Suprapubic skin (tissue), 4 donors: ENCODE data around the gene NLRP8. TPM values are rescaled to one million over a fixed set of nuclear protein-coding genes. Genes with fewer than 3 reads are reported as not detected.
"Not testable (repeated sequence)": the region's sequence is repeated elsewhere in the genome, so short reads cannot be mapped to it uniquely, and the experiment has no call there.

Experiments
- DNase-seq, 2 donors: peaks; one replicate each; pipeline ENCODE4 v3.0.0-alpha.2; 2019; ENCODE audit warnings: low spot score in 2 of 2
- H3K27ac ChIP-seq: fragments of 200-600 bp; sonication (generic); one replicate; pipeline ENCODE4 v1.5.1; 2019
- H3K27me3 ChIP-seq: fragments of 200-600 bp; sonication (generic); one replicate; pipeline ENCODE4 v1.5.1; 2019
- H3K36me3 ChIP-seq: fragments of 200-600 bp; sonication (generic); one replicate; pipeline ENCODE4 v1.5.1; 2019
- H3K4me1 ChIP-seq: fragments of 200-600 bp; sonication (generic); one replicate; pipeline ENCODE4 v1.5.1; 2019
- H3K4me3 ChIP-seq: fragments of 200-600 bp; sonication (generic); one replicate; pipeline ENCODE4 v1.5.1; 2019; ENCODE audit warnings: mild to moderate bottlenecking
- H3K9me3 ChIP-seq: fragments of 200-600 bp; sonication (generic); one replicate; pipeline ENCODE4 v1.5.1; 2019
- EP300 ChIP-seq: sonication (generic); formaldehyde crosslinking; IDR thresholded peaks from one replicate; pipeline ENCODE4 v1.6.1; 2017; ENCODE audit warnings: antibody characterized with exemption
- POLR2A ChIP-seq, 2 donors: fragments of 450-650 bp; IDR thresholded peaks; one replicate each; pipeline ENCODE4 v1.6.1; 2017; ENCODE audit warnings: antibody characterized with exemption in 2 of 2, mild to moderate bottlenecking in 2 of 2, moderate library complexity in 2 of 2
- POLR2AphosphoS5 ChIP-seq, 3 donors: sonication (generic); formaldehyde crosslinking; IDR thresholded peaks; one replicate each; pipeline ENCODE4 v1.6.1; 2017; ENCODE audit warnings: antibody characterized with exemption in 3 of 3
- WGBS: methylation state at CpG from one replicate; pipeline ENCODE4 v1.1.5; 2018; 5-methylcytosine and 5-hydroxymethylcytosine counted together
- total RNA-seq, 4 donors: library from RNA; depleted of rRNA; stranded (reverse); fragments of >200 nt; gene quantifications; one replicate each; pipeline ENCODE4 v1.1.0, GENCODE V29; 2016
- TF ChIP-seq, protein P1 (sequence below), 2 donors: fragments of 200-600 bp in 1 of 2; fragments of 450-650 bp in 1 of 2; sonication (generic) in 1 of 2; IDR thresholded peaks; one replicate each; pipeline ENCODE4 v1.5.1; 2016 to 2019; ENCODE audit warnings: antibody characterized with exemption in 2 of 2, mild to moderate bottlenecking in 1 of 2, moderate library complexity in 1 of 2

NLRP8 gene
- total RNA-seq, 4 donors from 2014 or later: not detected

GRCh38 chr19:55993492-55993891, 45.9 kb downstream of the NLRP8 start:
- peaks cover 6% of the 10 kb centered on the region for H3K9me3 ChIP-seq
- WGBS: 65% methylated on average over 1 of the region's 1 CpG

DNA sequence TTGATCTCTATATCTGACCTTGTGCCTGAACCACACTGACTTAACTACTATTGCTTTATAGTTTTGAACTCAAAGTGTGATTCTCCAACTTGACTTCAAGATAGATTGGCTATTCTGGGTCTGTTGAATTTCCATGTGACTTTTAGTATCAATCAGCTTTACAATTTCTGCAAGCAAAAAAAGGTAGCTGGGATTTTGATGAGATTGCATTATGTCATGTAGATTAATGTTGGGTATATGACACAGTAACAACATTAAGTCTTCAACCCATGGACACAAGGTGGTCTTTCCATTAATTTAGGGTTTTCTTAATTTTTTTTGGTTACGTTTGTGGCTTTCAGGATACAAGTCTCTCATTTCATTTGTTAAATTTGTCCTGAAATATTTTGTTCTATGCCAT, 67.1 kb downstream of the NLRP8 start:
- Histone ChIP-seq H3K27me3 (no peaks in the 10 kb centered on the region), H3K36me3 (no peaks in the 10 kb centered on the region), H3K4me1 (no peaks in the 10 kb centered on the region), H3K9me3 (peaks cover 9% of the 10 kb centered on the region), H3K27ac (no peak overlapping the region), H3K4me3 (no peak overlapping the region)
- 72% methylated on average over 1 of the region's 1 CpG for WGBS
- no peak for DNase-seq
- TF ChIP-seq POLR2A (IDR thresholded peaks at IDR 0.05): no peak
- TF ChIP-seq EP300: no peak
- no peak for TF ChIP-seq POLR2AphosphoS5 (IDR thresholded peaks at IDR 0.05)
- TF ChIP-seq, protein P1, sequence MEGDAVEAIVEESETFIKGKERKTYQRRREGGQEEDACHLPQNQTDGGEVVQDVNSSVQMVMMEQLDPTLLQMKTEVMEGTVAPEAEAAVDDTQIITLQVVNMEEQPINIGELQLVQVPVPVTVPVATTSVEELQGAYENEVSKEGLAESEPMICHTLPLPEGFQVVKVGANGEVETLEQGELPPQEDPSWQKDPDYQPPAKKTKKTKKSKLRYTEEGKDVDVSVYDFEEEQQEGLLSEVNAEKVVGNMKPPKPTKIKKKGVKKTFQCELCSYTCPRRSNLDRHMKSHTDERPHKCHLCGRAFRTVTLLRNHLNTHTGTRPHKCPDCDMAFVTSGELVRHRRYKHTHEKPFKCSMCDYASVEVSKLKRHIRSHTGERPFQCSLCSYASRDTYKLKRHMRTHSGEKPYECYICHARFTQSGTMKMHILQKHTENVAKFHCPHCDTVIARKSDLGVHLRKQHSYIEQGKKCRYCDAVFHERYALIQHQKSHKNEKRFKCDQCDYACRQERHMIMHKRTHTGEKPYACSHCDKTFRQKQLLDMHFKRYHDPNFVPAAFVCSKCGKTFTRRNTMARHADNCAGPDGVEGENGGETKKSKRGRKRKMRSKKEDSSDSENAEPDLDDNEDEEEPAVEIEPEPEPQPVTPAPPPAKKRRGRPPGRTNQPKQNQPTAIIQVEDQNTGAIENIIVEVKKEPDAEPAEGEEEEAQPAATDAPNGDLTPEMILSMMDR (IDR thresholded peaks at IDR 0.05): no peak

More at GRCh38 chr19:55993492-55993891, 45.9 kb downstream of the NLRP8 start:
- H3K27ac ChIP-seq: no peak overlapping the region
- DNase-seq: no peak
- H3K4me1 ChIP-seq: no peaks in the 10 kb centered on the region
- H3K27me3 ChIP-seq: no peaks in the 10 kb centered on the region
- TF ChIP-seq, protein P1 (IDR thresholded peaks at IDR 0.05): no peak
- TF ChIP-seq POLR2AphosphoS5 (IDR thresholded peaks at IDR 0.05): no peak
- TF ChIP-seq POLR2A (IDR thresholded peaks at IDR 0.05): no peak
- TF ChIP-seq EP300: no peak
- no peaks in the 10 kb centered on the region for H3K36me3 ChIP-seq
- no peak overlapping the region for H3K4me3 ChIP-seq

- H3K27ac ChIP-seq: no peak overlapping the region
- H3K9me3 ChIP-seq: peaks cover 6% of the 10 kb centered on the region
- DNase-seq: no peak
- no peaks in the 10 kb centered on the region for H3K36me3 ChIP-seq
- no peaks in the 10 kb centered on the region for H3K27me3 ChIP-seq
- TF ChIP-seq EP300 (no peak), POLR2AphosphoS5 (IDR thresholded peaks at IDR 0.05) (no peak), POLR2A (IDR thresholded peaks at IDR 0.05) (no peak)
- TF ChIP-seq, protein P1 (IDR thresholded peaks at IDR 0.05): no peak
- H3K4me1 ChIP-seq: no peaks in the 10 kb centered on the region
- H3K4me3 ChIP-seq: no peak overlapping the region
- WGBS: 39% methylated on average over 5 of the region's 5 CpGs
Observed at GRCh38 chr19:56015756-56016155, 68.1 kb downstream of the NLRP8 start.

DNA sequence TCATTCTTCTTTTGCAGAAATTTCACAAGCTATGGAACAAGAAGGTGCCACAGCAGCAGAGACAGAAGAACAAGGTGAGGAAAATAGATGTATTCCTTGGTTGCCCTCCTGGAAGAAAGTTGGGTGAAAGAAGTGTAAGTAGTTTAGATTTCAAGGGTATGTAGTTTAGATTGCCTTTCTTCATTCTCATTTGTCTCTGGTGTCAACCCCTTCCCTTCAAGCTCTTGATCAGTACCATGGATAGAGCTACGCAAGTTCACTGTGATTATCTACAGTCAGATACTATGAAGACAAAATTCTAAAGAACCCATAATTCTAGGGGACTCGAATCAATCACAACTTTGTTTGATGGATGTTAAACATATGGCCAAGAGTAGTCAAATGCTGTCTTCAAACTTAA, 71.7 kb downstream of the NLRP8 start:
- H3K9me3 ChIP-seq, H3K27me3 ChIP-seq, H3K4me1 ChIP-seq, H3K27ac ChIP-seq, H3K4me3 ChIP-seq, H3K36me3 ChIP-seq, DNase-seq: not testable (repeated sequence)
- WGBS: 42% methylated on average over 2 of the region's 2 CpGs

- DNase-seq, H3K9me3 ChIP-seq, H3K36me3 ChIP-seq, H3K4me3 ChIP-seq, H3K4me1 ChIP-seq, H3K27ac ChIP-seq, H3K27me3 ChIP-seq: not testable (repeated sequence)
- WGBS: 72% methylated on average over 6 of the region's 7 CpGs
Observed at GRCh38 chr19:56020355-56020975, 72.8 kb downstream of the NLRP8 start.

- H3K27ac ChIP-seq: no peak overlapping the region
- no peaks in the 10 kb centered on the region for H3K36me3 ChIP-seq
- H3K4me3 ChIP-seq: no peak overlapping the region
- DNase-seq: no peak
- no peaks in the 10 kb centered on the region for H3K27me3 ChIP-seq
- H3K4me1 ChIP-seq: no peaks in the 10 kb centered on the region
- 92% methylated on average over 15 of the region's 15 CpGs for WGBS
- peaks cover 3% of the 10 kb centered on the region for H3K9me3 ChIP-seq
- TF ChIP-seq, protein P1 (IDR thresholded peaks at IDR 0.05): no peak
- no peak for TF ChIP-seq EP300
- no peak for TF ChIP-seq POLR2A (IDR thresholded peaks at IDR 0.05)
- no peak for TF ChIP-seq POLR2AphosphoS5 (IDR thresholded peaks at IDR 0.05)
Observed at GRCh38 chr19:56026769-56027168, 79.1 kb downstream of the NLRP8 start.

Other genes with a start within 250 kb of the NLRP8 start
- not detected for gene NLRP9, start 209.4 kb upstream of the NLRP8 start, total RNA-seq
- gene RFPL4A, start 188.7 kb upstream of the NLRP8 start, total RNA-seq: not detected
- gene RFPL4AL1, start 178.7 kb upstream of the NLRP8 start, total RNA-seq: not detected
- gene NLRP11, start 115.8 kb upstream of the NLRP8 start, total RNA-seq: under 1 TPM in 1 of 4 donors, not detected in 3; 0.26 TPM
- not detected for gene NLRP4, start 111.3 kb upstream of the NLRP8 start, total RNA-seq
- gene NLRP13, start 15.5 kb upstream of the NLRP8 start, total RNA-seq: not detected
- gene NLRP5, start 38.9 kb downstream of the NLRP8 start, total RNA-seq: not detected
- gene ZNF787, start 173.5 kb downstream of the NLRP8 start, total RNA-seq: 10 to 100 TPM in 3 of 4 donors, 1 to 10 TPM in 1; 9.6 to 16.3 (median 14.3) TPM
- gene ZNF444, start 193.5 kb downstream of the NLRP8 start, total RNA-seq: 10 to 100 TPM; 12.9 to 34.8 (median 21.2) TPM
- not detected for gene GALP, start 228.2 kb downstream of the NLRP8 start, total RNA-seq
- gene ZSCAN5B, start 250.0 kb downstream of the NLRP8 start, total RNA-seq: not detected